ENCODE data around the gene CDH6.
"Not testable (repeated sequence)": the region's sequence is repeated elsewhere in the genome, so short reads cannot be mapped to it uniquely, and the experiment has no call there.

Gene CDH6

GRCh38 chr5:31328040-31328733, 134.7 kb downstream of the CDH6 start:
- no peak for DNase-seq (ENCODE audit: low read depth)

GRCh38 chr5:31329715-31330114, 136.2 kb downstream of the CDH6 start:
- no peak for DNase-seq (ENCODE audit: low read depth)

GRCh38 chr5:31332160-31332559, 138.7 kb downstream of the CDH6 start:
- DNase-seq (ENCODE audit: low read depth) = no peak

GRCh38 chr5:31333475-31333874, 140.0 kb downstream of the CDH6 start:
- DNase-seq (ENCODE audit: low read depth) = no peak

- DNase-seq (ENCODE audit: low read depth) = no peak
Observed at GRCh38 chr5:31334061-31334860, 140.8 kb downstream of the CDH6 start.

- DNase-seq (ENCODE audit: low read depth) = no peak
Observed at GRCh38 chr5:31335456-31335855, 142.0 kb downstream of the CDH6 start.

GRCh38 chr5:31343946-31344345, 150.5 kb downstream of the CDH6 start:
- DNase-seq (ENCODE audit: low read depth) = no peak

- DNase-seq (ENCODE audit: low read depth) = no peak
Observed at GRCh38 chr5:31346896-31347551, 153.5 kb downstream of the CDH6 start.

- no peak for DNase-seq (ENCODE audit: low read depth)
Observed at GRCh38 chr5:31347552-31347905, 154.0 kb downstream of the CDH6 start.

GRCh38 chr5:31350395-31350794, 156.9 kb downstream of the CDH6 start:
- DNase-seq (ENCODE audit: low read depth) = no peak

- no peak for DNase-seq (ENCODE audit: low read depth)
Observed at GRCh38 chr5:31355337-31355736, 161.9 kb downstream of the CDH6 start.

GRCh38 chr5:31357038-31357437, 163.6 kb downstream of the CDH6 start:
- no peak for DNase-seq (ENCODE audit: low read depth)

- no peak for DNase-seq (ENCODE audit: low read depth)
Observed at GRCh38 chr5:31359839-31360238, 166.4 kb downstream of the CDH6 start.

- DNase-seq (ENCODE audit: low read depth) = no peak
Observed at GRCh38 chr5:31361234-31361633, 167.7 kb downstream of the CDH6 start.

GRCh38 chr5:31361704-31362528, 168.4 kb downstream of the CDH6 start:
- not testable (repeated sequence) for DNase-seq (ENCODE audit: low read depth)

GRCh38 chr5:31362529-31362900, 169.0 kb downstream of the CDH6 start:
- DNase-seq (ENCODE audit: low read depth) = no peak

GRCh38 chr5:31362931-31363568, 169.6 kb downstream of the CDH6 start:
- DNase-seq (ENCODE audit: low read depth) = no peak

- no peak for DNase-seq (ENCODE audit: low read depth)
Observed at GRCh38 chr5:31364881-31365636, 171.6 kb downstream of the CDH6 start.

- no peak for DNase-seq (ENCODE audit: low read depth)
Observed at GRCh38 chr5:31365776-31366175, 172.3 kb downstream of the CDH6 start.

GRCh38 chr5:31366941-31367340, 173.5 kb downstream of the CDH6 start:
- no peak for DNase-seq (ENCODE audit: low read depth)

GRCh38 chr5:31372124-31372523, 178.6 kb downstream of the CDH6 start:
- no peak for DNase-seq (ENCODE audit: low read depth)
